ENCODE measurements around the gene EXD3. TPM values are rescaled to one million over a fixed set of nuclear protein-coding genes. Genes with fewer than 3 reads are reported as not detected.
A peak's percentile ranks its signal among the peaks of the same experiment; 100 is the strongest.

Gene EXD3
- total and polyA plus RNA-seq, 2 donors from 2014 or later, result 18.9 to 44.5 TPM

DNA sequence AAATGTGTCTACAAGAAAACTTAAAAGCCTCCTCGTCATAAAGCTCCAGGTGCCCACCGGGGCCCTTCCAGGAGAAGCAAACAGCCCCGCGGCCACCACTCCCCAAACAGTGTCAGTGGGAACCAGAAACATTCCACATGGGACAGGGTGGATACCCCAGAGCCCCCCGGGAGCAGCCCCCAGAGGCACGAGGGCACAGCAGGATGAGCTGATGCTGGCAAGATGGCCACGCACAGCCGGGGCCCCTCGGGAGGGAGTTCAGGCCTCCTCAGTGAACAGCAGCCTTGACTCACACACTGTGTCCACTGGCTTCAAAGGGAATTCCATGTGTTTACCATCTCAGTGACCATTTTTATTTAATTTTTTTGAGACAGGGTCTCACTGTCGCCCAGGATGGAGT lies 10.5 kb downstream of the EXD3 start:
- peak in 1 of 5 donors; percentile 74 for DNase-seq
- no peak overlapping the region for H3K9ac ChIP-seq (ENCODE audit: low read length in 3 of 3)

GRCh38 chr9:137411645-137412380 lies 11.1 kb downstream of the EXD3 start:
- intact Hi-C loops (cut with DNase I), result no loop called here
- Histone ChIP-seq H3K27ac (ENCODE audit: low read depth in 2 of 2, low read length in 2 of 2) (peak overlapping the region; percentile 47 to 67), H3K27me3 (ENCODE audit: control insufficient read depth, insufficient read depth, low read length) (no peaks in the 10 kb centered on the region), H3K4me1 (ENCODE audit: control insufficient read depth in 2 of 3, insufficient read depth in 2 of 3, low read depth in 1 of 3, low read length in 3 of 3) (peaks cover 0 to 11% (median 0%) of the 10 kb centered on the region in 3 donors), H3K4me3 (ENCODE audit: low read length in 3 of 3) (no peak overlapping the region), H3K36me3 (ENCODE audit: control insufficient read depth in 2 of 3, insufficient read depth in 3 of 3, low read length in 3 of 3) (no peaks in the 10 kb centered on the region), H3K9me3 (ENCODE audit: control insufficient read depth in 2 of 3, insufficient read depth in 1 of 3, low read length in 3 of 3) (no peaks in the 10 kb centered on the region), H3K9ac (ENCODE audit: low read length in 3 of 3) (no peak overlapping the region)
- DNase-seq (peak in 3 of 5 donors; percentile 37 to 96 (median 62)), FAIRE-seq (no peak)
- TF ChIP-seq, protein P1, sequence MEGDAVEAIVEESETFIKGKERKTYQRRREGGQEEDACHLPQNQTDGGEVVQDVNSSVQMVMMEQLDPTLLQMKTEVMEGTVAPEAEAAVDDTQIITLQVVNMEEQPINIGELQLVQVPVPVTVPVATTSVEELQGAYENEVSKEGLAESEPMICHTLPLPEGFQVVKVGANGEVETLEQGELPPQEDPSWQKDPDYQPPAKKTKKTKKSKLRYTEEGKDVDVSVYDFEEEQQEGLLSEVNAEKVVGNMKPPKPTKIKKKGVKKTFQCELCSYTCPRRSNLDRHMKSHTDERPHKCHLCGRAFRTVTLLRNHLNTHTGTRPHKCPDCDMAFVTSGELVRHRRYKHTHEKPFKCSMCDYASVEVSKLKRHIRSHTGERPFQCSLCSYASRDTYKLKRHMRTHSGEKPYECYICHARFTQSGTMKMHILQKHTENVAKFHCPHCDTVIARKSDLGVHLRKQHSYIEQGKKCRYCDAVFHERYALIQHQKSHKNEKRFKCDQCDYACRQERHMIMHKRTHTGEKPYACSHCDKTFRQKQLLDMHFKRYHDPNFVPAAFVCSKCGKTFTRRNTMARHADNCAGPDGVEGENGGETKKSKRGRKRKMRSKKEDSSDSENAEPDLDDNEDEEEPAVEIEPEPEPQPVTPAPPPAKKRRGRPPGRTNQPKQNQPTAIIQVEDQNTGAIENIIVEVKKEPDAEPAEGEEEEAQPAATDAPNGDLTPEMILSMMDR (IDR thresholded peaks at IDR 0.05; ENCODE audit: borderline replicate concordance, extremely low read depth, insufficient read depth), result no peak

More for the DNA sequence above, 10.5 kb downstream of the EXD3 start:
- Histone ChIP-seq H3K9me3 (ENCODE audit: control insufficient read depth in 2 of 3, insufficient read depth in 1 of 3, low read length in 3 of 3) (no peaks in the 10 kb centered on the region), H3K27me3 (ENCODE audit: control insufficient read depth, insufficient read depth, low read length) (no peaks in the 10 kb centered on the region), H3K4me1 (ENCODE audit: control insufficient read depth in 2 of 3, insufficient read depth in 2 of 3, low read depth in 1 of 3, low read length in 3 of 3) (peaks cover 0 to 8% (median 0%) of the 10 kb centered on the region in 3 donors), H3K27ac (ENCODE audit: low read depth in 2 of 2, low read length in 2 of 2) (no peak overlapping the region), H3K4me3 (ENCODE audit: low read length in 3 of 3) (no peak overlapping the region), H3K36me3 (ENCODE audit: control insufficient read depth in 2 of 3, insufficient read depth in 3 of 3, low read length in 3 of 3) (no peaks in the 10 kb centered on the region)
- TF ChIP-seq, protein P1 (IDR thresholded peaks at IDR 0.05; ENCODE audit: borderline replicate concordance, extremely low read depth, insufficient read depth), result no peak
- no peak for FAIRE-seq
- intact Hi-C loops (cut with DNase I), result no loop called here

DNA sequence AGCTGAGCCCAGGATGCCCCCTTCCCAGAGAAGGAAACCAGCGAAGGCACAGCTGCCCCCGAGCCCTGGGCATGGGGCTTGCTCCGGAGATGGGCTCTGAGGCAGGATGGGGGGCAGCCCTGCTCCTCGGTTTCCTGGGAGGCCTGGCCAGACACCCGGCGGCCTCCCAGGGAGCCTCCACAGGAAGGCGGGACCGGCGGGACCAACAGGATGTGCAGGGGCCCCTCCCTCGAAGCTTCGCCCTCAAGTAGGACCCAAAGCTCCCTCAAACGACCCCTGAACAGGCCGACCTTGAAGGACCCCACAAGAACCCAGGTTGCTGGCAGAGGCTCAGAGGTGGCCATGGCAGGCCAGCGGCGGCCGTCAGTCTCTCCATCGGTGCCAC lies 11.7 kb downstream of the EXD3 start:
- H3K9ac ChIP-seq (ENCODE audit: low read length in 3 of 3), result no peak overlapping the region
- TF ChIP-seq, protein P1 (IDR thresholded peaks at IDR 0.05; ENCODE audit: borderline replicate concordance, extremely low read depth, insufficient read depth), result no peak
- FAIRE-seq (no peak), DNase-seq (no peak)
- H3K4me3 ChIP-seq (ENCODE audit: low read length in 3 of 3), result no peak overlapping the region
- H3K27me3 ChIP-seq (ENCODE audit: control insufficient read depth, insufficient read depth, low read length), result no peaks in the 10 kb centered on the region
- H3K27ac ChIP-seq (ENCODE audit: low read depth in 2 of 2, low read length in 2 of 2), result no peak overlapping the region
- intact Hi-C loops (cut with DNase I), result no loop called here
- no peaks in the 10 kb centered on the region for H3K36me3 ChIP-seq (ENCODE audit: control insufficient read depth in 2 of 3, insufficient read depth in 3 of 3, low read length in 3 of 3)
- no peaks in the 10 kb centered on the region for H3K9me3 ChIP-seq (ENCODE audit: control insufficient read depth in 2 of 3, insufficient read depth in 1 of 3, low read length in 3 of 3)
- peaks cover 0 to 11% (median 0%) of the 10 kb centered on the region in 3 donors for H3K4me1 ChIP-seq (ENCODE audit: control insufficient read depth in 2 of 3, insufficient read depth in 2 of 3, low read depth in 1 of 3, low read length in 3 of 3)
